ENCODE data around the gene NEK11.
A peak's percentile ranks its signal among the peaks of the same experiment; 100 is the strongest.
"Not testable (repeated sequence)": the region's sequence is repeated elsewhere in the genome, so short reads cannot be mapped to it uniquely, and the experiment has no call there.

NEK11 gene

GRCh38 chr3:131370935-131371687 lies 344.4 kb downstream of the NEK11 start:
- H4K8ac ChIP-seq (ENCODE audit: low read depth, low read length), result no peak overlapping the region
- no peak overlapping the region for H3K9ac ChIP-seq (ENCODE audit: low read length)
- no peak overlapping the region for H3K4ac ChIP-seq (ENCODE audit: low read depth, low read length)
- no peak for DNase-seq
- H3K23ac ChIP-seq (ENCODE audit: low read length), result no peak overlapping the region
- H3K36me3 ChIP-seq (ENCODE audit: control insufficient read depth in 1 of 2, insufficient read depth in 2 of 2, low read length in 2 of 2), result peaks cover 0 to 1% of the 10 kb centered on the region in 2 experiments
- no peak overlapping the region for H2AK5ac ChIP-seq (ENCODE audit: low read length)
- no peak overlapping the region for H2AFZ ChIP-seq (ENCODE audit: insufficient read depth, low read length, poor library complexity)
- no peak overlapping the region for H2BK12ac ChIP-seq (ENCODE audit: low read length)
- no peak overlapping the region for H2BK5ac ChIP-seq (ENCODE audit: low read depth, low read length, poor library complexity)
- no peak overlapping the region for H4K91ac ChIP-seq (ENCODE audit: low read depth, low read length)
- no peaks in the 10 kb centered on the region for H3K27me3 ChIP-seq (ENCODE audit: insufficient read depth, low read length)
- no peak overlapping the region for H4K12ac ChIP-seq (ENCODE audit: low read depth, low read length)
- no CpG with 5 or more reads among the region's 10 CpGs for WGBS (ENCODE audit: extremely low coverage, insufficient coverage, insufficient read length)
- H3K4me1 ChIP-seq (ENCODE audit: control insufficient read depth in 1 of 2, insufficient read depth in 2 of 2, low read length in 2 of 2), result peaks cover 0 to 3% of the 10 kb centered on the region in 2 experiments
- no peak overlapping the region for H3K4me3 ChIP-seq (ENCODE audit: low read depth, low read length)
- H3K14ac ChIP-seq (ENCODE audit: low read length), result no peak overlapping the region
- no peak overlapping the region for H3K27ac ChIP-seq (ENCODE audit: low read depth, low read length)
- H2BK120ac ChIP-seq (ENCODE audit: insufficient read depth, low read length, poor library complexity), result no peak overlapping the region
- peaks cover 3% of the 10 kb centered on the region for H3K9me3 ChIP-seq (ENCODE audit: insufficient read depth, low read depth, low read length)
- H3K18ac ChIP-seq (ENCODE audit: low read length), result no peak overlapping the region
- no peak overlapping the region for H3K4me2 ChIP-seq (ENCODE audit: low read length)
- no peaks in the 10 kb centered on the region for H3K79me1 ChIP-seq (ENCODE audit: low read length)
- H3K79me2 ChIP-seq (ENCODE audit: control insufficient read depth, insufficient read depth, low read length, poor library complexity), result no peaks in the 10 kb centered on the region

- H2BK120ac ChIP-seq (ENCODE audit: insufficient read depth, low read length, poor library complexity), result no peak overlapping the region
- H3K14ac ChIP-seq (ENCODE audit: low read length), result no peak overlapping the region
- no peak overlapping the region for H3K18ac ChIP-seq (ENCODE audit: low read length)
- H3K23ac ChIP-seq (ENCODE audit: low read length), result no peak overlapping the region
- H3K27ac ChIP-seq (ENCODE audit: low read depth, low read length), result no peak overlapping the region
- no peak overlapping the region for H4K91ac ChIP-seq (ENCODE audit: low read depth, low read length)
- no peak overlapping the region for H4K8ac ChIP-seq (ENCODE audit: low read depth, low read length)
- no peak overlapping the region for H3K4me3 ChIP-seq (ENCODE audit: low read depth, low read length)
- no peak overlapping the region for H3K4me2 ChIP-seq (ENCODE audit: low read length)
- WGBS (ENCODE audit: extremely low coverage, insufficient coverage, insufficient read length), result no CpG with 5 or more reads among the region's 2 CpGs
- H3K79me2 ChIP-seq (ENCODE audit: control insufficient read depth, insufficient read depth, low read length, poor library complexity), result no peaks in the 10 kb centered on the region
- H3K9ac ChIP-seq (ENCODE audit: low read length), result no peak overlapping the region
- H3K36me3 ChIP-seq (ENCODE audit: control insufficient read depth in 1 of 2, insufficient read depth in 2 of 2, low read length in 2 of 2), result peaks cover 0 to 1% of the 10 kb centered on the region in 2 experiments
- H3K9me3 ChIP-seq (ENCODE audit: insufficient read depth, low read depth, low read length), result peaks cover 3% of the 10 kb centered on the region
- no peak overlapping the region for H3K4ac ChIP-seq (ENCODE audit: low read depth, low read length)
- H3K79me1 ChIP-seq (ENCODE audit: low read length), result no peaks in the 10 kb centered on the region
- no peak overlapping the region for H2BK12ac ChIP-seq (ENCODE audit: low read length)
- H2AFZ ChIP-seq (ENCODE audit: insufficient read depth, low read length, poor library complexity), result no peak overlapping the region
- H2AK5ac ChIP-seq (ENCODE audit: low read length), result no peak overlapping the region
- H3K27me3 ChIP-seq (ENCODE audit: insufficient read depth, low read length), result no peaks in the 10 kb centered on the region
- peaks cover 0 to 3% of the 10 kb centered on the region in 2 experiments for H3K4me1 ChIP-seq (ENCODE audit: control insufficient read depth in 1 of 2, insufficient read depth in 2 of 2, low read length in 2 of 2)
- no peak overlapping the region for H2BK5ac ChIP-seq (ENCODE audit: low read depth, low read length, poor library complexity)
- DNase-seq, result no peak
- no peak overlapping the region for H4K12ac ChIP-seq (ENCODE audit: low read depth, low read length)
These were observed 345.0 kb downstream of the NEK11 start for GRCh38 chr3:131371688-131372066.

DNA sequence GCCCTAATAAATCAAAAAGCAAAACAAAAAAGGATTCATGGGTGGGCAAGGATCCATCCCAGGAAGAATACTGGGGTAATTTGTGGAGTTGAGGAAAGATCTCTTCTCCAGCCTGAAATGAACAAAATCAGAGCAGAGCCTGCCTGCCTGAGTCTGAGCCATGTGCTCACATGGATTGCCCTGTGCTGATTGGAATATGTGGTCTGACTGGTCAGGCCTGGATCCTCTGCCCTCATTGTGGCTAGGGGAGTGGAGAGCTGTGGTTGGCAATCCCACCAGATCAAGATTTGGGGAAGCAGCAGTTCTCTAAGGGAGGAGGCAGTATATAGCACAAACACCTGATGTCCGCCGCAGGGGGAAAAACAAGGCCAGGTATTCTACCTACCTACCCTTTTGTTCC lies 348.1 kb downstream of the NEK11 start:
- H3K9ac ChIP-seq (ENCODE audit: low read length), result no peak overlapping the region
- peak; percentile 55 to 67 for DNase-seq
- H2BK12ac ChIP-seq (ENCODE audit: low read length), result no peak overlapping the region
- H2BK120ac ChIP-seq (ENCODE audit: insufficient read depth, low read length, poor library complexity), result no peak overlapping the region
- H3K4me2 ChIP-seq (ENCODE audit: low read length), result no peak overlapping the region
- H3K4ac ChIP-seq (ENCODE audit: low read depth, low read length), result no peak overlapping the region
- H3K27ac ChIP-seq (ENCODE audit: low read depth, low read length), result no peak overlapping the region
- H2BK5ac ChIP-seq (ENCODE audit: low read depth, low read length, poor library complexity), result no peak overlapping the region
- no CpG with 5 or more reads among the region's 2 CpGs for WGBS (ENCODE audit: extremely low coverage, insufficient coverage, insufficient read length)
- peaks cover 0 to 1% of the 10 kb centered on the region in 2 experiments for H3K36me3 ChIP-seq (ENCODE audit: control insufficient read depth in 1 of 2, insufficient read depth in 2 of 2, low read length in 2 of 2)
- H2AFZ ChIP-seq (ENCODE audit: insufficient read depth, low read length, poor library complexity), result no peak overlapping the region
- no peaks in the 10 kb centered on the region for H3K27me3 ChIP-seq (ENCODE audit: insufficient read depth, low read length)
- no peak overlapping the region for H3K18ac ChIP-seq (ENCODE audit: low read length)
- H3K14ac ChIP-seq (ENCODE audit: low read length), result no peak overlapping the region
- H4K8ac ChIP-seq (ENCODE audit: low read depth, low read length), result no peak overlapping the region
- no peak overlapping the region for H2AK5ac ChIP-seq (ENCODE audit: low read length)
- H3K79me2 ChIP-seq (ENCODE audit: control insufficient read depth, insufficient read depth, low read length, poor library complexity), result no peaks in the 10 kb centered on the region
- H3K9me3 ChIP-seq (ENCODE audit: insufficient read depth, low read depth, low read length), result no peaks in the 10 kb centered on the region
- H3K4me3 ChIP-seq (ENCODE audit: low read depth, low read length), result no peak overlapping the region
- no peaks in the 10 kb centered on the region for H3K79me1 ChIP-seq (ENCODE audit: low read length)
- H3K23ac ChIP-seq (ENCODE audit: low read length), result no peak overlapping the region
- H4K91ac ChIP-seq (ENCODE audit: low read depth, low read length), result no peak overlapping the region
- H4K12ac ChIP-seq (ENCODE audit: low read depth, low read length), result no peak overlapping the region
- H3K4me1 ChIP-seq (ENCODE audit: control insufficient read depth in 1 of 2, insufficient read depth in 2 of 2, low read length in 2 of 2), result peaks cover 0 to 3% of the 10 kb centered on the region in 2 experiments

DNA sequence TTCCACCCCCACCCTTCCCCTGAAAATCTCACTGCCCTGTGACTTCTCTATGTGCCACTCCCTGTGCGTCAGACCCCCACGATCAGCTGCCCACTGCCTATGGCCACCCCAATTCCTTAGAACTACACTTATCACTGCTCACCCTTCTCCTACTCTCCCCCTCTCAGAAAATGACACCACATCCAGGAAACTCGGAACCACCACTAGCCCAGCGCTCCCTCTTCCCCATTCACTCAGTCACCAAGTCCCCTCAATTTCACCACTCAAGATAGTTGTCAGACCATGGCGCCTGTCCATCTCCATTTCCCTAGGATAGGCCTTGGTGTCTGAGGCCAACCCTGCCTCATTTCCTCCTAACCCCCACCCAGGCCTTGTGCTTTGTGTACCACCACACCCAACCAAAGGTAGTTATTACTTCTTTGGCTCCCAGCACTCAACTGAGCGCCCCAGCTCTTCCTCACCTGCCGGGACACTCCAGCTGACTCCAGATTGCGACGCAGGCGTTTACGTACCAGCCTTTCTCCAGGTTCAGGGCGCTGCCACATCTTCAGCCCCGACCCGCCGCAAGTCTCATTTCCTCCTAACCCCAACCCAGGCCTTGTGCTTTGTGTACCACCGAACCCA lies 354.3 kb downstream of the NEK11 start:
- Histone ChIP-seq H2AFZ (ENCODE audit: insufficient read depth, low read length, poor library complexity) (peak overlapping the region; percentile 74), H4K91ac (ENCODE audit: low read depth, low read length) (peak overlapping the region; percentile 49), H3K4me3 (ENCODE audit: low read depth, low read length) (peak overlapping the region; percentile 76), H3K14ac (ENCODE audit: low read length) (peak overlapping the region; percentile 65), H3K9ac (ENCODE audit: low read length) (peak overlapping the region; percentile 24), H4K8ac (ENCODE audit: low read depth, low read length) (peak overlapping the region; percentile 86), H3K4ac (ENCODE audit: low read depth, low read length) (peak overlapping the region; percentile 2), H3K4me2 (ENCODE audit: low read length) (peak overlapping the region; percentile 54), H3K18ac (ENCODE audit: low read length) (peak overlapping the region; percentile 16), H4K12ac (ENCODE audit: low read depth, low read length) (peak overlapping the region; percentile 43), H2BK120ac (ENCODE audit: insufficient read depth, low read length, poor library complexity) (peak overlapping the region; percentile 12)
- not testable (repeated sequence) for H3K79me1 ChIP-seq (ENCODE audit: low read length); H3K27me3 ChIP-seq (ENCODE audit: insufficient read depth, low read length); H3K23ac ChIP-seq (ENCODE audit: low read length); H3K27ac ChIP-seq (ENCODE audit: low read depth, low read length); DNase-seq; H3K79me2 ChIP-seq (ENCODE audit: control insufficient read depth, insufficient read depth, low read length, poor library complexity); H3K4me1 ChIP-seq (ENCODE audit: control insufficient read depth in 1 of 2, insufficient read depth in 2 of 2, low read length in 2 of 2); H3K9me3 ChIP-seq (ENCODE audit: insufficient read depth, low read depth, low read length); H3K36me3 ChIP-seq (ENCODE audit: control insufficient read depth in 1 of 2, insufficient read depth in 2 of 2, low read length in 2 of 2); H2BK5ac ChIP-seq (ENCODE audit: low read depth, low read length, poor library complexity); H2AK5ac ChIP-seq (ENCODE audit: low read length); H2BK12ac ChIP-seq (ENCODE audit: low read length)
- no CpG with 5 or more reads among the region's 16 CpGs for WGBS (ENCODE audit: extremely low coverage, insufficient coverage, insufficient read length)
